ENCODE results near the gene ABCC8.

The ABCC8 gene

DNA sequence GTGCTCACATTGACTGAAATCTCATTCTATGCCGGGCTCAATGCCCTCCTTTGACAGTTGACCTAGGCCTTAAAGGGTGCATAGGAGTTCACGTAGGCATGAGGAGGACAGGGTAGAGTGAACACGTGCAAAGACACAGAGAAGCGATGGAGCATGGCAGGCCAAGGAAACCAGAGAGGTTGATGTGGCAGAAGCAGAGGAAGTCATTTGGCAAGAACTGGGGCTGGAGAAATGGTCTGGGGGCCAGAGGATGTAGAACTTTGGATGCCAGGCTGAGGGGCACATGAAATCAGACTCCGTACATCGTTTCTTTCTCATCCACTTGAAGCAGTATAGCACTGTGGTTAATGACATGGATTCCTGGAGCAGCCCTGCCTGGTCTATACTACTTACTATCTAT, 13.6 kb upstream of the ABCC8 start:
- Mint-ChIP-seq H3K9me3 (no peaks in the 10 kb centered on the region), H3K4me3 (no peak overlapping the region), H3K27ac (no peak overlapping the region), H3K27me3 (peaks cover 28% of the 10 kb centered on the region), H3K4me1 (no peaks in the 10 kb centered on the region), H3K36me3 (no peaks in the 10 kb centered on the region)
- ATAC-seq: no peak

- Mint-ChIP-seq H3K4me1 (no peaks in the 10 kb centered on the region), H3K27ac (no peak overlapping the region), H3K9me3 (no peaks in the 10 kb centered on the region), H3K27me3 (peaks cover 26% of the 10 kb centered on the region), H3K4me3 (no peak overlapping the region), H3K36me3 (no peaks in the 10 kb centered on the region)
- ATAC-seq: no peak
Measured at GRCh38 chr11:17489751-17490150, 13.1 kb upstream of the ABCC8 start.

DNA sequence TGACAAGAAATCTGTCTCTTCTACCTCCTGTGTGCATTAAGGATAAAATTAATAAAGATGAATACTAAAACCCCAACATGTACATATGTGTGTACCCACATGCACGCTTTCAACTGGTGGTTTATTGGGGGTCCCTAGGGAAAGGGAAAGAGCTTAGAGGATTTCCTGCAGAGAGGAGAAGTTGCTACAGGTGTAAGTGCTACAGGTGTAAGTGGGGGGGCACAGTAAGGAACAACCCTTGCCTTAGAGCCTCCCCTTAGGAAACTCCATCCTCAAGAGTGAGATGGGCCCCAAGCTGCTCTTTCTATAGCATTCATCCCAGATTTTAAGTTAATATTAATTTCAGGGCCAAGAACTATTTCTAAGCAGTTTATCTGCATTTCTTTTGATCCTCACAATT, 11.9 kb upstream of the ABCC8 start:
- no peak overlapping the region for H3K27ac Mint-ChIP-seq
- ATAC-seq: no peak
- no peak overlapping the region for H3K4me3 Mint-ChIP-seq
- no peaks in the 10 kb centered on the region for H3K4me1 Mint-ChIP-seq
- no peaks in the 10 kb centered on the region for H3K36me3 Mint-ChIP-seq
- H3K27me3 Mint-ChIP-seq: peaks cover 26% of the 10 kb centered on the region
- H3K9me3 Mint-ChIP-seq: peaks cover 5% of the 10 kb centered on the region

DNA sequence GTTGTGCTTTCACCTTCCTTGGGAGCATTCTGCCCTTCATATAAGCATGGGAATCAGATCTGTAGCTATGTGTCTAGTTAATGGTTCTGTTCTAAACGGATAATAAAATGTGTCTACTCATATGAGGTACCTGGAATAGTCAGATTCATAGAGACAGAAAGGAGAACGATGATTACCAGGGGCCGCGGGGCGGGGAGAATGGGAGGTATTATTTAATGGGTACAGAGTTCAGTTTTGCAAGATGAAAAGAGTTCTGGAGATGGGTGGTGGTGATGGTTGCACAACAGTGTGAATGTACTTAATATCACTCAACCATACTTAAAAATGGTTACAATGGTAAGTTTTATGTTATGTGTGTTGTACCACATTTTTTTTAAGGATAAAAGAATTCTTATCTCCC, 10.0 kb upstream of the ABCC8 start:
- H3K36me3 Mint-ChIP-seq: no peaks in the 10 kb centered on the region
- peaks cover 7% of the 10 kb centered on the region for H3K9me3 Mint-ChIP-seq
- no peak overlapping the region for H3K4me3 Mint-ChIP-seq
- no peak for ATAC-seq
- no peak overlapping the region for H3K27ac Mint-ChIP-seq
- H3K4me1 Mint-ChIP-seq: no peaks in the 10 kb centered on the region
- H3K27me3 Mint-ChIP-seq: peaks cover 26% of the 10 kb centered on the region

DNA sequence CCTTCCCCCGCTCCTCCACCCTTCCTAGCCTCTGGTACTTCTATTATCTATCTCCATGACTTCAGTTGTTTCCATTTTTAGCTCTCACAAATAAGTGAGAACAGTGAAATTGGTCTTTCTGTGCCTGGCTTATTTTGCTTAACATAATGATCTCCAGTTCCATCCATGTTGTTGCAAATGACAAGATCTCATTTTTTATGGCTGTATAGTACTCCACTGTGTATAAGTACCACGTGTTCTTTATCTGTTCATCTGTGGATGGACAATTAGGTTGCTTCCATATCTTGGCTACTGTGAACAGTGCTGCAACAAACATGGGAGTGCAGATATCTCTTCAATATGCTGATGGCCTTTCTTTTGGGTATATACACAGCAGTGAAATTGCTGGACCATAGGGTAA, 6.9 kb upstream of the ABCC8 start:
- Mint-ChIP-seq H3K27me3 (peaks cover 9% of the 10 kb centered on the region), H3K4me3 (no peak overlapping the region), H3K9me3 (peaks cover 7% of the 10 kb centered on the region), H3K36me3 (no peaks in the 10 kb centered on the region), H3K27ac (no peak overlapping the region), H3K4me1 (no peaks in the 10 kb centered on the region)
- no peak for ATAC-seq

- no peak for ATAC-seq
- peaks cover 13% of the 10 kb centered on the region for H3K27me3 Mint-ChIP-seq
- no peaks in the 10 kb centered on the region for H3K4me1 Mint-ChIP-seq
- H3K9me3 Mint-ChIP-seq: peaks cover 7% of the 10 kb centered on the region
- no peak overlapping the region for H3K4me3 Mint-ChIP-seq
- H3K27ac Mint-ChIP-seq: no peak overlapping the region
- no peaks in the 10 kb centered on the region for H3K36me3 Mint-ChIP-seq
Measured at GRCh38 chr11:17481905-17482304, 5.3 kb upstream of the ABCC8 start.

GRCh38 chr11:17479284-17480214, 2.9 kb upstream of the ABCC8 start:
- ATAC-seq: no peak

DNA sequence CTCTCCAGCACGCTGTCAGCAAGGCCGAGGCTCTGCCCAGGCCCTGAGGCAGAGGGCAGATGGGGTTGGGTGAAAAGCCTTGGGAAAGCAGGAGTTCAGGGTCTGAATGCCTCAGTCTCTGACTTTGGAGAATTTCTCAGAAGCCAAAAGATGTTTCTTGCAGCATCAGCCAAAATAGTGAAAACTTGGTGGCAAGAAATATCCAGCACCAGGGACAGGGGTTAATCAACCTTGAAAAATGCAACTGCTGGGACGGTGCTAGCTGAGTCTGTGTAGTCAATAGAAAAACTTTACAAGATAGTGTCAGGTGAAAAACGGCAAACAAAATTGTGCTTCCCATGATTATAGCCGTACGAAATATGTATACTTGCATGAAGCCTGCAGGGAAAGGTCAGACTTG, 1.4 kb upstream of the ABCC8 start:
- no peaks in the 10 kb centered on the region for H3K9me3 Mint-ChIP-seq

More at GRCh38 chr11:17479284-17480214, 2.9 kb upstream of the ABCC8 start:
- Mint-ChIP-seq H3K27me3 (peaks cover 36% of the 10 kb centered on the region), H3K9me3 (peaks cover 7% of the 10 kb centered on the region), H3K4me3 (no peak overlapping the region), H3K4me1 (no peaks in the 10 kb centered on the region), H3K36me3 (no peaks in the 10 kb centered on the region), H3K27ac (no peak overlapping the region)

DNA sequence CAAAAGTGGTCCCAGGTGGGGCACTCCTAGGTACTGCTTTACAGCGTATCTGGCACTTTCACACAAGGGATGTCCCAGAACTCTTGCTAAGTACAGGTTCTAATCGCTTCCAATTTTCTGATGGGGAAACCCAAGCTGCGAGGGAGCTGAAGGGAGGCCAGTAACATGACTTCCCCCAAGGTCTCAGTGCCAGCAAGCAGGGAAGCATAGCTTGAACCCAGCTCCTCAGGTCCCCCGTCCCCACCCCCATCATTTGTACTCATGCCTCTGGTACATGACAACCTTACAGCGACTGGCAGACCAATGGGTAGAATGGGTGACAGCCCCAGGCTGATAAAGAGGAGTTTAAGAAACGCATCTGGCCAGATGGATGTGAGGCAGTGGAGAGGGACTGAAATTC, 716 bp upstream of the ABCC8 start:
- Mint-ChIP-seq H3K9me3 (no peaks in the 10 kb centered on the region), H3K27ac (no peak overlapping the region), H3K27me3 (peaks cover 57% of the 10 kb centered on the region), H3K4me1 (no peaks in the 10 kb centered on the region), H3K4me3 (no peak overlapping the region), H3K36me3 (no peaks in the 10 kb centered on the region)
- no peak for ATAC-seq

More for the DNA sequence above, 1.4 kb upstream of the ABCC8 start:
- H3K27me3 Mint-ChIP-seq: peaks cover 51% of the 10 kb centered on the region
- H3K4me3 Mint-ChIP-seq: no peak overlapping the region
- no peak for ATAC-seq
- no peaks in the 10 kb centered on the region for H3K4me1 Mint-ChIP-seq
- no peaks in the 10 kb centered on the region for H3K36me3 Mint-ChIP-seq
- H3K27ac Mint-ChIP-seq: no peak overlapping the region

DNA sequence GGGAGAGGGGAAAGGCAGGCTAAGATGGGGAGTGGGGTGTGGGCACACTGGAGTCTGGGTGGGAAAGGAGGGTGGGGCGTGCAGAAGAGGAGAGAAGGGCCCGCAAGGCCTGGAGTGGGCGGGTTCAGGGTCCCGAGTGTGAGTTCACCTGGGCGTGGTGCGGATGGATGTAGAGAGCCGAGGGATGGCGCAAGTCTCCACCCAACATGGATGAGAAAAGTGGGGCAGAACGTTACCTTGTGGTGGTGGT, 364 bp upstream of the ABCC8 start:
- Mint-ChIP-seq H3K36me3 (no peaks in the 10 kb centered on the region), H3K4me3 (no peak overlapping the region), H3K9me3 (no peaks in the 10 kb centered on the region), H3K27ac (no peak overlapping the region), H3K27me3 (peaks cover 58% of the 10 kb centered on the region), H3K4me1 (no peaks in the 10 kb centered on the region)
- no peak for ATAC-seq

GRCh38 chr11:17475666-17476316, 854 bp downstream of the ABCC8 start:
- Mint-ChIP-seq H3K27ac (no peak overlapping the region), H3K9me3 (no peaks in the 10 kb centered on the region), H3K27me3 (peaks cover 65% of the 10 kb centered on the region), H3K36me3 (no peaks in the 10 kb centered on the region), H3K4me1 (no peaks in the 10 kb centered on the region), H3K4me3 (no peak overlapping the region)
- no peak for ATAC-seq

GRCh38 chr11:17473071-17473744, 3.4 kb downstream of the ABCC8 start:
- no peak for ATAC-seq
- H3K27me3 Mint-ChIP-seq: peaks cover 66% of the 10 kb centered on the region
- H3K4me3 Mint-ChIP-seq: no peak overlapping the region

GRCh38 chr11:17472467-17472866, 4.2 kb downstream of the ABCC8 start:
- Mint-ChIP-seq H3K4me3 (no peak overlapping the region), H3K4me1 (no peaks in the 10 kb centered on the region), H3K27me3 (peaks cover 61% of the 10 kb centered on the region), H3K27ac (no peak overlapping the region), H3K36me3 (no peaks in the 10 kb centered on the region), H3K9me3 (peaks cover 3% of the 10 kb centered on the region)
- no peak for ATAC-seq

More at GRCh38 chr11:17473071-17473744, 3.4 kb downstream of the ABCC8 start:
- Mint-ChIP-seq H3K4me1 (no peaks in the 10 kb centered on the region), H3K36me3 (no peaks in the 10 kb centered on the region), H3K27ac (no peak overlapping the region), H3K9me3 (peaks cover 3% of the 10 kb centered on the region)

GRCh38 chr11:17471501-17471900, 5.1 kb downstream of the ABCC8 start:
- ATAC-seq: no peak
- peaks cover 3% of the 10 kb centered on the region for H3K9me3 Mint-ChIP-seq
- H3K27ac Mint-ChIP-seq: no peak overlapping the region
- no peaks in the 10 kb centered on the region for H3K4me1 Mint-ChIP-seq
- peaks cover 58% of the 10 kb centered on the region for H3K27me3 Mint-ChIP-seq
- no peaks in the 10 kb centered on the region for H3K36me3 Mint-ChIP-seq
- no peak overlapping the region for H3K4me3 Mint-ChIP-seq

DNA sequence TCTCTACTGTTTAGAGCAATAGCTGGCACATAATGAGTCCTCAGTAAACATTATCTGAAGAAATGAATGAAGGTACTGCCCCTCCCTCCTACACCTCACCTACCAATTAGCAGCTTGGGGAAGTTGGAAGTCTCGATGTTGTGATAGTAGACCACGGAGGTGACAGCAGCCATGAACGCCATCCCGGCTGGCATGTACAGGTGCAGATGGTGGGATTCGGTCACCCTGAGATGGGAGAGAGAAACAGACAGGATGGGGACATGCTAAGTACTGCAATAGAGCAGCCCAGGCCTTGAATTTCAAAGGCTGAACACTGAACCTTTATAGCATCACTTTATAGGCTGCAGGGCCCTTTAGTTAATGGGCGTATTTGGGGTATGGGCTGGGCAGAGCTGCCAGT, 6.6 kb downstream of the ABCC8 start:
- Mint-ChIP-seq H3K4me1 (no peaks in the 10 kb centered on the region), H3K27me3 (peaks cover 43% of the 10 kb centered on the region), H3K27ac (no peak overlapping the region), H3K36me3 (no peaks in the 10 kb centered on the region), H3K4me3 (no peak overlapping the region), H3K9me3 (peaks cover 3% of the 10 kb centered on the region)
- no peak for ATAC-seq

DNA sequence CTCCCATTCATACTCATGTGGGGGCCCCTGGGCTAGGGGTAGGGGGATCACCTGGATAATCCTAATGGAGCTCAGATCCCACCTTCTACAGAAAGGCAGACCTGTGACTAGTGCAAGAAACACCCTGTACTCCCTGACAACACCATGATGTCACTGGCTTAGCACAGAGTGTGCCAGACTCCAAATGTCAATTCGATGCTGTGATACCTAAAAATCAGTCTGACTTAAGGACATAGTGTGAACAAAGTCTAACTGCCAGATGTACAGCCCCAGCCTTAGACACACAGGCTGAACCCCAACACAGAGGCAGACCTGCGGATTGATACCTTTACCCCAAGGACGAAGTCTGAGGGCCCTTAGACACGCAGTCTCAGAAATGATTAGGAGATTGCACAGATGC, 8.5 kb downstream of the ABCC8 start:
- Mint-ChIP-seq H3K27me3 (peaks cover 39% of the 10 kb centered on the region), H3K27ac (no peak overlapping the region), H3K36me3 (no peaks in the 10 kb centered on the region), H3K9me3 (peaks cover 3% of the 10 kb centered on the region), H3K4me3 (no peak overlapping the region), H3K4me1 (no peaks in the 10 kb centered on the region)
- ATAC-seq: peak; percentile 17
